PFSK-1 (cell line): ENCODE data around the gene NCOA1.

ENCODE experiments used
- FOXP2 ChIP-seq: optimal IDR thresholded peaks from 2 replicates; pipeline ENCODE3; 2011; ENCODE audit warnings: borderline replicate concordance, control low read depth, inconsistent platforms; ENCODE audit not compliant: insufficient read depth; ENCODE audit errors: extremely low read length, extremely low read depth
- POLR2AphosphoS5 ChIP-seq: IDR thresholded peaks from 2 replicates; pipeline ENCODE4 v1.6.1; 2012; ENCODE audit warnings: low read depth, mild to moderate bottlenecking, control low read depth, low read length, moderate library complexity
- SIN3A ChIP-seq: IDR thresholded peaks from 2 replicates; pipeline ENCODE4 v1.6.1; 2012; ENCODE audit warnings: mild to moderate bottlenecking, low read length, moderate library complexity, borderline replicate concordance; ENCODE audit not compliant: insufficient read depth
- TAF1 ChIP-seq: IDR thresholded peaks from 2 replicates; pipeline ENCODE4 v1.6.1; 2012; ENCODE audit warnings: low read length, control low read depth, borderline replicate concordance; ENCODE audit not compliant: insufficient read depth
- TF ChIP-seq, protein P1 (sequence below), 2 experiments: IDR thresholded peaks; 2 replicates each; pipeline versions ENCODE4 v1.6.1 to v1.8.0; 2011 to 2012; ENCODE audit warnings: low read depth in 2 of 2, low read length in 2 of 2, control low read depth in 1 of 2, inconsistent platforms in 1 of 2, mild to moderate bottlenecking in 1 of 2, moderate library complexity in 1 of 2; ENCODE audit not compliant: insufficient read depth in 1 of 2

Gene NCOA1

DNA sequence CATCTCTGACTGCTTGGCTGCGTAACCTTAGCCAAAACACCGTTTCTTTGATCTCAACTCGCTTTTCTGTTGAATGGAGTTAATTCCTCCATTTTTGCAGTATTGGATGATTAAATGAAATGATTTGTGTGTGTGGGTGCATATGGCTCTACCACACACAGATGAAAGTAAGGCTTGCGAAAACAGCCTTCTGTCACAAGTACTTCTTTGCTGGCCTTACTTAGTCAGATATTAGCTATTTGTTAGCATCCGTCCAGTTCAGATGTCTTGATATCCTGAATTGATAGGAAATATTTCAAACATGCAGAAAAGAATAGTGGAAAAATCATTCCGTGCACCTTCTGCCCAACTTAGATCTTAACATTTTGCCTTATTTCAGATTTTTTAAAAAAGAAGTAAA is 21.8 kb downstream of the NCOA1 start:
- TF ChIP-seq FOXP2 (no peak), SIN3A (no peak), TAF1 (no peak), POLR2AphosphoS5 (no peak)
- TF ChIP-seq, protein P1, sequence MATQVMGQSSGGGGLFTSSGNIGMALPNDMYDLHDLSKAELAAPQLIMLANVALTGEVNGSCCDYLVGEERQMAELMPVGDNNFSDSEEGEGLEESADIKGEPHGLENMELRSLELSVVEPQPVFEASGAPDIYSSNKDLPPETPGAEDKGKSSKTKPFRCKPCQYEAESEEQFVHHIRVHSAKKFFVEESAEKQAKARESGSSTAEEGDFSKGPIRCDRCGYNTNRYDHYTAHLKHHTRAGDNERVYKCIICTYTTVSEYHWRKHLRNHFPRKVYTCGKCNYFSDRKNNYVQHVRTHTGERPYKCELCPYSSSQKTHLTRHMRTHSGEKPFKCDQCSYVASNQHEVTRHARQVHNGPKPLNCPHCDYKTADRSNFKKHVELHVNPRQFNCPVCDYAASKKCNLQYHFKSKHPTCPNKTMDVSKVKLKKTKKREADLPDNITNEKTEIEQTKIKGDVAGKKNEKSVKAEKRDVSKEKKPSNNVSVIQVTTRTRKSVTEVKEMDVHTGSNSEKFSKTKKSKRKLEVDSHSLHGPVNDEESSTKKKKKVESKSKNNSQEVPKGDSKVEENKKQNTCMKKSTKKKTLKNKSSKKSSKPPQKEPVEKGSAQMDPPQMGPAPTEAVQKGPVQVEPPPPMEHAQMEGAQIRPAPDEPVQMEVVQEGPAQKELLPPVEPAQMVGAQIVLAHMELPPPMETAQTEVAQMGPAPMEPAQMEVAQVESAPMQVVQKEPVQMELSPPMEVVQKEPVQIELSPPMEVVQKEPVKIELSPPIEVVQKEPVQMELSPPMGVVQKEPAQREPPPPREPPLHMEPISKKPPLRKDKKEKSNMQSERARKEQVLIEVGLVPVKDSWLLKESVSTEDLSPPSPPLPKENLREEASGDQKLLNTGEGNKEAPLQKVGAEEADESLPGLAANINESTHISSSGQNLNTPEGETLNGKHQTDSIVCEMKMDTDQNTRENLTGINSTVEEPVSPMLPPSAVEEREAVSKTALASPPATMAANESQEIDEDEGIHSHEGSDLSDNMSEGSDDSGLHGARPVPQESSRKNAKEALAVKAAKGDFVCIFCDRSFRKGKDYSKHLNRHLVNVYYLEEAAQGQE (IDR thresholded peaks at IDR 0.05; ENCODE audit: insufficient read depth in 1 of 2, low read depth in 2 of 2, low read length in 2 of 2) = no peak

DNA sequence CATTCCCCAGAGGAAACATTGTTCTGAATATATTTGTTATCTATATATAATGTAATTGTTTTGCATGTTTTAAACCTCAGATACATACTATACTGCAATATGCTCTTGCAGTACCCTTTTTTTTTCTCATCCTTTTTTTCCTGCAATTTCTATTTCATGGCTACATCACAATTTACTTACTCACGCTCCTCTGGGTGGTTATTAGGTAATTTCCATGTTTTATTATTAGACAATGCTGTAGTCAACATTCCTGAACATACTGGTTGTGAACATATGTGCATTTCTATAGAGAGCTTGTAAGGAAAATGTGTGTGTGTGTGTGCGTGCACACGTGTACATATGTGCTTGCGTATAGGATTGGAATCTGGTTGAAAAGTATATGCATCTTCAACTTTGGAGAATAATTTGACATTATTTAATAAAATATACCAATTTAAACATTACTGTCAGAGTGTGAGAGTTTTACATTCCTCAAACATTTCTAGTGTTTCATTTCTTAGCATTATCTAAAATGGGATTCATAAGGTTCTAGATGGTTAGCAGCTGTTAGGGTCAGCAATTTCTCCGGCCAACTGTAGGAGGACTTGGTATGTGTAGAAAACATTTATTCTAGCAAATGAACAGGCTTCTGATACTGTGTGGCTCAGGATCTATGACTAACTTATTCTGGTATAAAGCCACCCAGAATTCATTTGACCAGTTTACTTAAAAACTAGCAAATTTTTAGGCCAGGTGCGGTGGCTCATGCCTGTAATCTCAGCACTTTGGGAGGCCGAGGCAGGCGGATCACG is 22.4 kb downstream of the NCOA1 start:
- TF ChIP-seq, protein P1 (IDR thresholded peaks at IDR 0.05; ENCODE audit: insufficient read depth in 1 of 2, low read depth in 2 of 2, low read length in 2 of 2) = no peak
- TF ChIP-seq FOXP2 (no peak), TAF1 (no peak), POLR2AphosphoS5 (no peak), SIN3A (no peak)

- TF ChIP-seq TAF1 (no peak), FOXP2 (no peak), POLR2AphosphoS5 (no peak), SIN3A (no peak)
- TF ChIP-seq, protein P1 (IDR thresholded peaks at IDR 0.05; ENCODE audit: insufficient read depth in 1 of 2, low read depth in 2 of 2, low read length in 2 of 2) = no peak
These were observed 23.8 kb downstream of the NCOA1 start for GRCh38 chr2:24514820-24515219.

GRCh38 chr2:24515335-24515734 is 24.3 kb downstream of the NCOA1 start:
- TF ChIP-seq TAF1 (no peak), POLR2AphosphoS5 (no peak), SIN3A (no peak), FOXP2 (no peak)
- TF ChIP-seq, protein P1 (IDR thresholded peaks at IDR 0.05; ENCODE audit: insufficient read depth in 1 of 2, low read depth in 2 of 2, low read length in 2 of 2) = no peak

GRCh38 chr2:24515831-24516230 is 24.8 kb downstream of the NCOA1 start:
- no peak for TF ChIP-seq FOXP2
- TF ChIP-seq TAF1 = no peak
- TF ChIP-seq SIN3A = no peak
- no peak for TF ChIP-seq POLR2AphosphoS5
- TF ChIP-seq, protein P1 (IDR thresholded peaks at IDR 0.05; ENCODE audit: insufficient read depth in 1 of 2, low read depth in 2 of 2, low read length in 2 of 2) = no peak
